Endothelial cell (in vitro differentiated cells): ENCODE measurements around the gene CCDC181. TPM values are rescaled to one million over a fixed set of nuclear protein-coding genes. Genes with fewer than 3 reads are reported as not detected.
"Not testable (repeated sequence)": the region's sequence is repeated elsewhere in the genome, so short reads cannot be mapped to it uniquely, and the experiment has no call there.

Experiments
- DNase-seq: peaks from one replicate; pipeline ENCODE4 v3.0.0; 2021; ENCODE audit warnings: low spot score
- H3K27ac Mint-ChIP-seq: one replicate; pipeline ENCODE4 v1.8.0; 2021; ENCODE audit warnings: mixed read lengths, inconsistent platforms; ENCODE audit not compliant: unreplicated experiment
- H3K27me3 Mint-ChIP-seq: one replicate; pipeline ENCODE4 v1.8.0; 2021; ENCODE audit warnings: mild to moderate bottlenecking, moderate library complexity, mixed read lengths, inconsistent platforms; ENCODE audit not compliant: unreplicated experiment
- H3K36me3 Mint-ChIP-seq: one replicate; pipeline ENCODE4 v1.8.0; 2021; ENCODE audit warnings: mild to moderate bottlenecking, low read depth, mixed read lengths, inconsistent platforms; ENCODE audit not compliant: unreplicated experiment
- H3K4me1 Mint-ChIP-seq: one replicate; pipeline ENCODE4 v1.8.0; 2021; ENCODE audit warnings: mild to moderate bottlenecking, mixed read lengths, inconsistent platforms; ENCODE audit not compliant: unreplicated experiment
- H3K4me3 Mint-ChIP-seq: one replicate; pipeline ENCODE4 v1.8.0; 2021; ENCODE audit warnings: mild to moderate bottlenecking, mixed read lengths, inconsistent platforms; ENCODE audit not compliant: unreplicated experiment
- H3K9me3 Mint-ChIP-seq: one replicate; pipeline ENCODE4 v1.8.0; 2021; ENCODE audit warnings: mixed read lengths, inconsistent platforms; ENCODE audit not compliant: unreplicated experiment
- CTCF ChIP-seq: fragments of 200-600 bp; sonication (generic); IDR thresholded peaks from one replicate; pipeline ENCODE4 v1.5.0; 2021; ENCODE audit warnings: antibody characterized with exemption; ENCODE audit not compliant: unreplicated experiment
- total RNA-seq: library from RNA; stranded (reverse); fragmentation: NEBNext Ultra II Directional; extraction: Animal tissue kit (Norgen Biotek cat#: 25700); gene quantifications from one replicate; pipeline ENCODE4 v1.2.1, GENCODE V29; 2021; ENCODE audit not compliant: unreplicated experiment

CCDC181 gene
- total RNA-seq, 1 donor from 2014 or later: 0.80 TPM

DNA sequence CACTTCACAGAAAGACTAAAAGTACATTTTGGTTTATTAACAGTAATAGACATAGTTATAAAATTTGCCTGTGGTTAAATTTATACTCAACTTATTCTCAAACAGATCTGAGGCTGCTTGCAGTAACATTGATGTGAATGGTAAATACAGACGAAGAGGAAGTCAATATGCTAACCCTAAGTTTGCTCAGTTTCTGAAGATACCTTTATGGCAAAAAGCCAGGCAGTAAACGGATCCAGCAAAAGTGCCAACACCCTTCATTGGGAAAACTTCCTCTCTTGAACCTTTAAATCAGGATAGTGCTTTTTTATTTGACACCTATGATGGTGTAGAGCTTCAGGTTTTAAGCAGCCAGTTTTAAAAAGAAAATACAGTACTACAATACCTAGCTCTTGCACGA, 16.6 kb upstream of the CCDC181 start:
- no peak for TF ChIP-seq CTCF
- Mint-ChIP-seq H3K4me1 (no peaks in the 10 kb centered on the region), H3K27ac (no peak overlapping the region), H3K4me3 (no peak overlapping the region), H3K9me3 (no peaks in the 10 kb centered on the region), H3K27me3 (peaks cover 5% of the 10 kb centered on the region), H3K36me3 (peaks cover 7% of the 10 kb centered on the region)
- DNase-seq: no peak

DNA sequence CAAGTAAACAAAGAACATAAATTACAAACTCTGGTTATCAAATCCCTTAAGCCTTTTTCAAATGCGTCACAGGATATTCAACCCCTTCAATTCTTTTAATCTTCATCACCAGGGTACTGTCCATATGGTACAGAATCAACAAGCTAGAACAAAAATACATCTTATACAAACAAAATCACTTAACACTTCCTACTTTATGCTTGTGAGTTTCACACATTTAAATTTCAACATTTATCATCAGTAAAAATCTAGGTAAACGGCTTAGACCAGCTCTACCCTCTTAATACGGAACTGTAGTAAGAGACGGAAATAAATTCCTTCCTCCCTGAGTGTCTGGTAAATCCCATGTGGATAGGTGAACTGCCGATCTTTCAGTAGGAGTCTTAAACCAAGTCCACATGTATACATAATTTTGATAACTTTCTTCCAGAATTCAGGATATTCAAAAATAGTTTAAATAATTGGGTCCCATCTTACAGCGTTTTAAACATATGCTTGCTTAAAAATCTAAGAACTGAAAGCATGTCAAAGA, 1.0 kb downstream of the CCDC181 start:
- Mint-ChIP-seq H3K4me3 (no peak overlapping the region), H3K9me3 (no peaks in the 10 kb centered on the region), H3K4me1 (peaks cover 4% of the 10 kb centered on the region), H3K36me3 (no peaks in the 10 kb centered on the region), H3K27ac (no peak overlapping the region), H3K27me3 (peaks cover 3% of the 10 kb centered on the region)
- TF ChIP-seq CTCF: no peak
- no peak for DNase-seq

DNA sequence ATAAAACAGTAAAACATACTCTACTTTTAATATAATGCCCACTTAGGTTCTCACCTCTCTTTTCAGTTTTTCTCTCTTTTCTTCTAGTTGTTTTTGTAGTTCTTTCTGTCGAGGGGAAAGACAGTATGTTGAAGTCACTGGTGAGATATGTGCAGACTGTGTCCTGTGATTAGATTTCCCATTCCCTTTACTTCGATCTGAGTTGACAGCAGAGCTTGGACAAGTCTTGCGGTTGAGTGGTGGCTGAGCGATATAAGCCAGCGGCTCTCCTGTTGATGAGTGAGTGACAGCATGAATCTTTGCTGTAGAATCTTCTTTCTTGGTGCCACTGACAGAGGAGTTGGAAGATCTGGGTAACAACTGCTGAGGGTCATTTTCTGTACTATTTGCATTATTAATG, 6.0 kb downstream of the CCDC181 start:
- DNase-seq: no peak
- Mint-ChIP-seq H3K4me3 (no peak overlapping the region), H3K4me1 (no peaks in the 10 kb centered on the region), H3K27ac (no peak overlapping the region), H3K9me3 (no peaks in the 10 kb centered on the region), H3K27me3 (no peaks in the 10 kb centered on the region), H3K36me3 (no peaks in the 10 kb centered on the region)
- TF ChIP-seq CTCF: no peak

DNA sequence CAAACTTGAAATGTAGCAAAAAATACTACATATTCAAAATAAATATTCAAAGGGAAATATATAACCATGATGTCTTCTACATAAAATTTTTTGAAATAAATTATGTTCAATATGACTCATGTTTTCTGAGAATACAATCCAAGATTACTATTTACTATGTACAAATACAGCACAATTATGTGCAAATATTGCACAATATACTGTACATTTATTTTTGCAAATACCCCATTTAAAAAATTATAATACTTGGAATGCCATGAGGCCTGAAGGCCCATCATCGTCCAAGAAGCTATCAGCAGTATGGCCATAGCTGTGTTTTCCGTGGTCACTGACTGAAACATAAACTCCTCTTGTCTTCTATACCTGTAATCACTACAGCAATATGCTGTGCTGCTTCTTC, 12.3 kb downstream of the CCDC181 start:
- Mint-ChIP-seq H3K27me3 (peaks cover under 1% of the 10 kb centered on the region), H3K9me3 (no peaks in the 10 kb centered on the region), H3K27ac (no peak overlapping the region), H3K36me3 (no peaks in the 10 kb centered on the region), H3K4me1 (no peaks in the 10 kb centered on the region), H3K4me3 (no peak overlapping the region)
- no peak for DNase-seq
- no peak for TF ChIP-seq CTCF

GRCh38 chr1:169408340-169408739, 18.9 kb downstream of the CCDC181 start:
- H3K9me3 Mint-ChIP-seq, H3K36me3 Mint-ChIP-seq, H3K4me1 Mint-ChIP-seq, H3K4me3 Mint-ChIP-seq, H3K27ac Mint-ChIP-seq, H3K27me3 Mint-ChIP-seq, DNase-seq: not testable (repeated sequence)

DNA sequence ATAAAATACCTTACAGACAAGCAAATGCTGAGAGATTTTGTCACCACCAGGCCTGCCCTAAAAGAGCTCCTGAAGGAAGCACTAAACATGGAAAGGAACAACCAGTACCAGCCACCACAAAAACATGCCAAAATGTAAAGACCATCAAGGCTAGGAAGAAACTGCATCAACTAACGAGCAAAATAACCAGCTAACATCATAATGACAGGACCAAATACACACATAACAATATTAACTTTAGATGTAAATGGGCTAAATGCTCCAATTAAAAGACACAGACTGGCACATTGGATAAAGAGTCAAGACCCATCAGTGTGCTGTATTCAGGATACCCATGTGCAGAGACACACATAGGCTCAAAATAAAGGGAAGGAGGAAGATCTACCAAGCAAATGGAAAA, 24.7 kb downstream of the CCDC181 start:
- DNase-seq, H3K4me3 Mint-ChIP-seq, H3K4me1 Mint-ChIP-seq, H3K27ac Mint-ChIP-seq, H3K27me3 Mint-ChIP-seq, H3K9me3 Mint-ChIP-seq: not testable (repeated sequence)
- H3K36me3 Mint-ChIP-seq: peaks cover 21% of the 10 kb centered on the region
